ENCODE data around the gene PLPPR5. TPM values are rescaled to one million over a fixed set of nuclear protein-coding genes. Genes with fewer than 3 reads are reported as not detected.
A peak's percentile ranks its signal among the peaks of the same experiment; 100 is the strongest.
"Not testable (repeated sequence)": the region's sequence is repeated elsewhere in the genome, so short reads cannot be mapped to it uniquely, and the experiment has no call there.

Gene PLPPR5, protein sequence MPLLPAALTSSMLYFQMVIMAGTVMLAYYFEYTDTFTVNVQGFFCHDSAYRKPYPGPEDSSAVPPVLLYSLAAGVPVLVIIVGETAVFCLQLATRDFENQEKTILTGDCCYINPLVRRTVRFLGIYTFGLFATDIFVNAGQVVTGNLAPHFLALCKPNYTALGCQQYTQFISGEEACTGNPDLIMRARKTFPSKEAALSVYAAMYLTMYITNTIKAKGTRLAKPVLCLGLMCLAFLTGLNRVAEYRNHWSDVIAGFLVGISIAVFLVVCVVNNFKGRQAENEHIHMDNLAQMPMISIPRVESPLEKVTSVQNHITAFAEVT
- total RNA-seq (2014; rRNA removed; shearing (Covaris generic)): 0.04 and 0.06 TPM in 2 replicates

DNA sequence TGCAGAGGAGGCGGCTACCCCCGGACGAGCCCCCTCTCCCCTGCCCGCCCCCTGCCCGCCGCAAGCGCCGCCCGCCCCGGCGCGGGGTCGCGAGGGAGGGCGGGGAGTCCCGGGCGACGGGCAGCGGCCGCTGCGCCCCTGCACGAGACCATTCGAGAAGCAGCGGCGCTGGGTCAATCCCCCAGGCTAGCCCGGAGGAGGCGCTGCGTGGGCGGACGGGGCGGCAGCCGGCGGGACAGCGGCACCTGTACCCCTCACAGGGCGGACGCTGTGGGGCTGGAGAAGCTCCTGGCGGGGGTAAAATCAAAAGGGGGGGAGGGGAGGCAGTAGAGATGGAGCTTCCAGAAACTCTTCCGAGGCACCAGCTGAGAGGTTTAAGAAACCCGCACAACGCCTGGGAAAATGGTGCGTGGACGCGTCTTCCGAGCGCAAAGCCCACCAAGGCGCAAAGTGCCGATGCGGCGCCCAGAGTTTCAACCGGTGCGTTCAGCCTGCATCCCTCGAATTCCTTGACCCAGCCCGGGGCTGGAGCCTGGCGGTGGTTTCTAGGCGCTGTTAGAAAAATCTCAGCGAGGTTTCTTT lies at the start of gene PLPPR5:
Gene PLPPR5, minus strand, starts transcription at position 1 of the 582 bp plus-strand sequence. CDS start 190 bp downstream, outside the sequence.
- DNase-seq (ENCODE audit: low spot score): no peak

DNA sequence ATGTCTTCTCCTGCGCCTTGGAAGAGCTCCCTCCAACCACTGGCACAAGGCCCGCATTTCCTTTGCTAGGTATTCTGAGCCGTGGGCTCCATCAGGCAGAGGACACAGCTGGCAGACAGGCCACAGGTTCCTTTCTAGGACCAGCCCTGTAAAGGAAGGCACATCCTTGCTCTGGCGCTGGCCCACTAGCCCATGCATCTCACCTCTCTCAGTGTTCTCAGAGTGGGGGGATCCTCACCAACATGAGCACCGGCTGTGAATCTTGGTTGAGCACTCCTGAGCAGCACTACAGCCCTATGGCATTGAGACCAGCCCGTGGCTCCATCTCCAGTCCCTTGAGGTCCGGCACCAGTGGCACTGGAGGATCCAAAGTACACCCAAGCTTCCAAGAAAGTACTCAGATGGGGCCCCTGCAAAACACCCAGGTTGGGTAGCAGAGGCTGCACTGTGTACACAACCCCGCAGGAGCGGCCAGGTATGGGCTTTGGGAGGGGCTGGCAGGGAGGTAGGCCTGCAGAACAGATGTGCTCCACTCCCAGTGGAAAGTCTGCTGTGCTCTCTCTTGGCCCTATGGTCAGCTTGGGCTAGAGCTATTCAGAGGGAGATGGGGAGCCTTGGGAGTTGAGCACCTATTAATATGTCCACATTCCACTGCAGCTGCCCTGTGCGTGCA lies 47.1 kb upstream of the PLPPR5 start:
- DNase-seq (ENCODE audit: low spot score): no peak

DNA sequence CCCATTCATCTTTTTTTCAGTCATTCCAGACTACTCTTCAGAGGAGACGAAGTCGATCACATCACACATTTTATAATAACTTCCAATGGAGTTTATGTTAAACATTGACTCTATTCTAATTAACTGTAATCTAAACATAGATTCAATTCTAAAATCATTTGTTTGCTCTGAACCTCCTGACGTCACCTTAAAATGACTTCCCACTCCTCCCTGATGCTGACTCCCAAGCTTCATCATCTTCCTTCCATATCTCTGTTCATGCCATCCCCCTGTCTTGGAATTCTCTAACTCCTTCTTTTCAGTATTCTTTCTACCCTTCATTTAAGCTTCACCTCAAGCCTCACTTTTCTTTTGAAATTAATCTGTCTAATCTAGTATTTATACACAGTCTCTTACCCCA lies 45.1 kb upstream of the PLPPR5 start:
- DNase-seq (ENCODE audit: low spot score): no peak

DNA sequence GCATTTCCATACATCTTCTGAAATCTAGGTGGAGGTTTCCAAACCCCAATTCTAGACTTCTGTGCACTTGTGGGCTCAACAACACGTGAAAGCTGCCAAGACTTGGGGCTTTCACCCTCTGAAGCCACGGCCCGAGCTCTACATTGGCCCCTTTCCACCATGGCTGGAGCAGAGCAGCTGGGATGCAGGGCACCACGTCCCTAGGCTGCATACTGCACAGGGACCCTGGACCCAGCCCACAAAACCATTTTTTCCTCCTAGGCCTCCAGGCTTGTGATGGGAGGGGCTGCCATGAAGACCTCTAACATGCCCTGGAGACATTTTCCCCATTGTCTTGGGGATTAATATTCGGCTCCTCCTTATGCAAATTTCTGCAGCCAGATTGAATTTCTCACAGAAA lies 32.1 kb upstream of the PLPPR5 start:
- DNase-seq (ENCODE audit: low spot score): not testable (repeated sequence)

DNA sequence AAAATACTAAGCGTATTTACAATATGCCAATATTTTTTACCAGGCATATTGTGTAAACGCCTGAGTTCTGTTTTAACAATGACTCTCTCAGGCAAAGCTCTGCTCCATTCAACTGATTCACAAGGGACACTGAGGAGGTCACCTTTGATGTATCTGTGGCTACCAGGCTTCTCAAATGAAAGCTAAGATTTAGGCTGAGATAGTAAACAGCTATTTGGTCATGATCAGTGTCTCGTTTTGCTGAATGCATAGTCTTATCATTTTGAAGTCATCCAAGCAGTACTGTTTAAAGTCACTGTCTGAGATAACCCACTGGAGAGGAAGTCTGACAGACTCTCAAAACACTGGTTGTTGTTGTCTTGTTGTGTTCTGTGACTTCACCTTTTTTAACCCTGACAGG lies 13.7 kb upstream of the PLPPR5 start:
- no peak for DNase-seq (ENCODE audit: low spot score)

DNA sequence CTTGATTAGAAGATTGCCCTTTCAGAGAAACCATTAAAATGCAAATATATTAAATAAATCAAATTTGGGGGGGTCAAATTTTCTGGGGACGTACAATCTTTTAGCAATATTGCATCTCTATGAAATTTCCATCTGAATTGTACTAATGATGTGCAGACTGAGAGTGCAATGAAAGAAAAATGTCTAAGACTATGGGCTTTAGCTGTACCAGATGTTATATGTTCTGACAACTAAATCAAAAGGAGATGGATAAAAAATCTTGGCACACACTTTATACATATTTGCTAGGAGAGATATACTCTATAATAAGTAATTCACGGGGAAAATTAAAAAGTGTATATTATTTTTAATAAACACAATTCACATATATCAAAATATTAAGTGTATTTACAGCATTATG lies 13.0 kb upstream of the PLPPR5 start:
- no peak for DNase-seq (ENCODE audit: low spot score)

DNA sequence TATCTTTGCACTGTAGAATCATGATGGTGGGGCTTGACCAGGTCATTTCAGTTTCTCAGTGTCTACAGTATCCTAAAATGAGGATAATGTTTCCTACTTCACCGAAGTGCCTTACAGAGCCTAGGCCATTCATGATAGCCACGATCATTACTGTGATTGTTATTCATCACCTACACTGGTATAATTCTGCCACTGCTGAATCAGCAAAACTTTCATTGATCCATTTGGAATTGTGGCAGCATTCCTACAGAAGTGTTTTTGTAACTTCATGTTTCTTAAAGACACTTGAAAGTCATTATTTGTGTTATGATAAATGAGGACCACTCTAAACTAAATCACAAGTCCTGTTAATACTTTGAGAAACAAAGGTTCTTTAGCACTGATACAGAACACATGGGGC lies 6.0 kb upstream of the PLPPR5 start:
- DNase-seq (ENCODE audit: low spot score): no peak

DNA sequence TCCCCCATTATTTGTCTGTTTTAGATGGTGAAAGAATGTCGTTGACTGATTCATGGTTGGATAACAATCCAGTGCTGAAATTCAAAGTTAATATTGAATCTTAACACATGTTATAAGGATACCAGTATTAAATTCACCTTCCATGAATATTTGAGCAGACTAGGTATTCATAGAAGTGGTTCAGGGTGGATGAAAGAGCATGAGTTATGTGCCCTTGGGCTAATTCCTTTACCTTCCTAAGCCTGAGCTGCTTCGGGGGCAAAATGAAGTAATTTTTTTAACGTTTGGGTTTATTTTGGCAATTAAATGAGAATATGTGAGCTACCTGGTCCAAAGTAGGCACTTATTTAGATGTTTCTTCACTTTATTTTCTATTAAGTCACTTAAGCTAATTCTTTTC lies 2.7 kb upstream of the PLPPR5 start:
- no peak for DNase-seq (ENCODE audit: low spot score)

DNA sequence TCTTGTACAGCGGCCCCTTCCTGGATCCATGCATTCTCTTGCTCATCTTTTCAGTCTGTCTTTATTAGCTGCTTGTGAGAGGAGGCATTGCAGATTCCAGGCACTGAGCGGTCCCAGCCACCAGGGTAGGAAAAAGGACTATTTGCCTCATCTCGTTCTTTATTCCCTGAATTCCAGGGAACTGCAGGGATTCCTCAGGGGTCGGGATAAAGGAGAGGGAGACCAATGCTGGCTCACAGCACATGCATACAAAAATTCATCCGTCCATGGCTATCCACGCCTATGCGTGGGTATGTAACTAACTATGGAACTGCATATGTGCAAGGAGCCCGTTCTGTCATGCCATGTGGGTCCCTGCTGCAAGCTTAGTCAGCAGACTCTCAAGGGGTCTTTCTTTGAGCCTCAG lies 879 bp upstream of the PLPPR5 start:
- no peak for DNase-seq (ENCODE audit: low spot score)

DNA sequence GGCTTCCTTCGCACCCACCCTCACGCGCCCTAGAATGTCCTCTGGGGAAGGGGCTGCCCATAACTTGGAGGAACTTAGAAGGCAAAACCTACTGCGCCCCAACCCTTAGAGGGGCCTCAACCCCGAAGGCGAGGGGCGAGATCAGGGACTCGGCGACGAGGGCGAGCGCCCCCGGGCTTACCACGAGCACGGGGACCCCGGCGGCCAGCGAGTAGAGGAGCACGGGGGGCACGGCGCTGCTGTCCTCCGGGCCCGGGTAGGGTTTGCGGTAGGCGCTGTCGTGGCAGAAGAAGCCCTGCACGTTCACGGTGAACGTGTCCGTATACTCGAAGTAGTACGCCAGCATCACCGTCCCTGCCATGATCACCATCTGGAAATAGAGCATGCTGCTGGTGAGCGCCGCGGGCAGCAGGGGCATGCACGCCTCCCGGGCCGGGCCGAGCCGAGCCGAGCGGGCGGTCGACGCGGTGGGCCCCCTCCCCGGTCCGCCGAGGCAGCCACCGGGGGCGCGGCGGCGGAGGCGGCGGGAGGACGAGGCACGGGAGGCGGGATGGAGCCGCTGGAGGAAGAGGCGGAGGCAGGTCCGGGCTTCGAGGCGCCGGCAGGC lies 304 bp downstream of the PLPPR5 start:
- no peak for DNase-seq (ENCODE audit: low spot score)

DNA sequence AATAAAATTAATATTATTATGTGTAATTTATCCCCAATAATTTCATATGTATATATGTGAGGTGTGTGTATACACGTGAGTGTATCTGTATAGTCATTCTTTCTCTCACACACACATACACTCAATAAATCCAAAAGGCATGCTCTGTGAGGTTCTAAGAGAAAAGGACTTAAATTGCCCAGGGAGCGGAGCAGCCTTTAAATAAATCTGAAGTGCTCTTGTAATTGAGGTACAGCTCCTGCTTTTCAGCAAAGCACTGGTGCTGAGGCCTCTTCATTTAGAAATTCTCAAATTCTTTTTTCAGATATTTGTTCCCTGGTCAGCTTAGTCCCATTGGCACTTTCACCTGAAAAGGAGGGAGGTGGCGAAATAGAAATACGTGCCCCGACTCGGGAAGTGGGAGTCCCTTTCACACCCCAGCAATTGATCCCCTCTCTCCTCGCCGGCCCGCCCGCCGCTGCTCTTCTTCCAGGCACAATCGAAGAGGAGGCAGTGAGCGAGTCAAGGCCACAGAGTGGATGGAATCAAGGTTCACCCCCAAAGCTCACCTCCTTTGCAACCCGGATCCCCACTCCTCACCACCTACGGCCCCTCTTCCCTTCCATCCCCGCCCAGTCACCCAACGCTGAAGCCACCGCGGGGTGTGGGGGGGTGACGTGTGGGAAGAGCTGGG lies 944 bp downstream of the PLPPR5 start:
- no peak for DNase-seq (ENCODE audit: low spot score)

DNA sequence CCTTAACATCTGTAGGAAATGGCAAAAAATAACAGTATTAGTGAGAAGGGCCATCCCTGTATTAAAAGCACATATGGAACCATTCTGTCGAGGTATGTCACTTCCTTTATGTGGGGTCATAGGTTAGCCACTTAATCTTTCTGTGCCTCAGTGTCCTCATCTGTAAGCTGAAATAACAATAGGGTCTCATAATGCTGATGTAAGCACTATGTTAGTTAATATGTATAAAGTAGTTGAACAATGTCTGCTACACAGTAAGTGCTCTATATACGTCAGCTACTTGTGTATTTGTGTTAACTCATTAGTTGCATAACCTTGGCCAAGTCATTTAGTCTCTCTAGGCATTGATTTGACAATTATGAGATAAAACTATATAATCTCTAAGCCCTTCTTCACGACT lies 11.8 kb downstream of the PLPPR5 start:
- no peak for DNase-seq (ENCODE audit: low spot score)

DNA sequence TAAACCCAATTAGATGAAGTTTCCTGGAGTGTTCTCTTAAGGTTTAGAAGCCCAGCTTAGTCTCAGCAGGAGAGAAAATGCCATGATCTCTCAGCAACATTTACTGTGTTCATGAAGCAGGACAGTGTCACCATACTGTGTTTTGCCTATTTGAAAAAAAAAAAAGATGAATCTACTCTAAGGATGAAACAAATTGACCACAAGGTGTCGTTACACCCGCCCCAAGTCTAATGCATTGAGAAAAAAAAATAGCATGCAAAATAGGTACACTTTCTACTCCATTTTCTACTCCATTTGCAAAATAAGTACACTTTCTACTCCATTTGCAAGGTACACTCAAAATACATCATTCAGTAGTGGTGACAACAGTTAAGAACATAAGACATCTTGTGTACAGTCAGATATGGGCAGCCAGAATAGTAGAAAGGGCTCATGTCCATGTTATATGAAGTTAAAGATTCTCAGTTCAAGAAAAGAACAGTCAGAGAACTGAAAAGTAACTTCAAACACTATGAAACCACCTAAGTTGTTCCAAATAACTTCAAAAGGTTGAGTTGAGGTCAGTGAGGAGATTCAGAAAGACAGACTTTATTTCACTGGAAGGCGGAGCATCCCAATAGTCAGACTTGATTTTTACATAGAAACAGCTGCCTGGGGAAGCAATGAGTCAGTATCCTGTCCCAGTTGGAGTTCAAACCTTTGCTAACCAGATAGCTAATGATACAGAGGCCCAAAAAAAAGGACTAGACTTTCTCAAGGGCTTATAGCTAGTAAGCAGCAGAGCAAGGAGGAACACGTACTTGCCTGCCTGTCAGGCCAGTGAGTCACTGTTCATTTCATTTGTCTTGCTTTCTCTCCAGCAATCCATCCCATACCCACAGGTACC lies 13.3 kb downstream of the PLPPR5 start:
- DNase-seq (ENCODE audit: low spot score): peak; percentile 37

DNA sequence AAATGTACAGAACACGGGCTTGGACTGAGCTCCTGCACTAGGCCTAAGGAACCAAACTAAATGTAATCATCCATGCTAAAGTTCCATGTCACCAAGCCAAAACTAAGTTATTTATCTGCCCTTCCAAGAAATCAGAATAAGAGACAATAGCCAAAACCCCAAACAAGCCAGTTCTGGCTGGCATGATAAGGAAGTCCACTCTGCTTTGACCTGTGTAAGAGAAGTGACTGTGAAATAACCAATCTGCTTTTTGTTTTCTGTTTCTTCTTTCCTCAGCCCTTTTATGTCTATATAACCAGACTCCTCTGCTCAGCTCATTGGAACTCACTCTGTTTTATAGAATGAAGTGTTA lies 15.1 kb downstream of the PLPPR5 start:
- no peak for DNase-seq (ENCODE audit: low spot score)

DNA sequence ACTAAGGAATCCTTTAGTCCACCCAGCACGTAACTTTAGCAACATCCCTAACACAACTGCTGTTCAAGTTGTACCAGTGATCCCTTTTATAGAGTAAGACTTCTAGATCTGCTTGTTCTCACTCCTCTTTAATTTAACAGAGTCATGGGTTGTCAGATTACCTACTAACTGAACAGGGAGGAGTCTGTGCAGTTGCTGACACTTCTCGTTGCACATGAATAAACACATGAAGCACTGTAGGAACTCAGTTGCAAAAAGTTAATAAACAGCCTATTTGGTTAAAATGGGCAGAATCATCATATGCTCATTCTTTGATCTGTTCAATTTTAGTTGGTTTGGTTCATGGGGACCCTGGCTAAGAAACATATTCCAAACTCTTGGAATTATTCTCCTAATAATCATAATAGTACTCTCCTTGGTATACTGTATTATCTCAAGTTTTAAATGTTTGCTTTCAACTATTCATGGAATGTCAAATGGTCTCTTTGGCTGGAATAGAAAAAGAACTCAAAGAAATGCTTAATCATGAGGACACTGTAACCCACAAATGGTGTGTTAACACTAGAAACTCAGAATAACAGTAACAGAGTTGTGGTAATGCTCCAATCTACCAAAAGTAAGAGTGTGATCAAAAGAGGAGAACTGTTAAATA lies 15.6 kb downstream of the PLPPR5 start:
- DNase-seq (ENCODE audit: low spot score): no peak

DNA sequence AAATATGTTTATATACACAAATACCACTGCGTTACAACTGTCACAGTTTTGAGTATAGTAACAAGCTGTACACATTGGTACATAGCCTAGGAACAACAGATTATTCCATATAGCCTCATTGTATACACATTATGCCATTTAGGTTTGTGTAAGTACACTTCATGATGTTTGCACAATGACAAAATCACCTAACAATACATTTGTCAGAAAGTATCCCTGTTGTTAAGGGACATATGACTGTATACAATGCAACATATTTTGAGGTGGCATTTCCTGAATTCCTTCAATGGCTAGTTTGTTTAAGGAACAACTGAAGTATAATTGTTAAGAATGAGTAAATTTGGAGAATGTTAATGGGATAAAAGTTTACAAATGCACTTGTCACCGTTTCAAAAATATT lies 19.0 kb downstream of the PLPPR5 start:
- DNase-seq (ENCODE audit: low spot score): no peak

DNA sequence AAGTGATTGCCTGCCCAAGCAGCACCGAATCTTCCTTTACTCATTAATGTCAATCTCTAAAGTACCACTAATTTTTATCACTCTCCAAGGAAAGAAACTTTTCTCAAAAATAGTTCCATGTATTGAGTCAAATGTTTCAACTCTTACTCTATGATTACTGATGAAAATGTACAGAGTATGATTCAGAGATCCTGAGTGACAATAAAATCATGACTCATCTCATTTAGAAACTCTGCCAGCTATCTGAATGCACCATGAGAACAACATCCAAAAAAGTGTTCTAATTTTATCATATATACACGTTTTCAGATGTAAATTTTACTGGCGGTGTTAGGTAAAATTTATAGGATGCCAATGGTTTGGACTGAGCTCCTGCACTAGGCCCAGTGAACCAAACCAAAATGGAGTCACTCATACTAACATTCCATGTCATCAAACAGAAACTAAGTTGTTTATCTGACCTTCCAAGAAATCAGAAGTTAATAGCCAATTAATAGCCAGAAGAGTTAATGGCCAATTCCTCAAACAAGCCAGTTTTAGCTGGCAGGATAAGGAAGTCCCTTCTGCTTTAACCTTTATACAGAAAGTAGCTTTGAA lies 22.6 kb downstream of the PLPPR5 start:
- no peak for DNase-seq (ENCODE audit: low spot score)

DNA sequence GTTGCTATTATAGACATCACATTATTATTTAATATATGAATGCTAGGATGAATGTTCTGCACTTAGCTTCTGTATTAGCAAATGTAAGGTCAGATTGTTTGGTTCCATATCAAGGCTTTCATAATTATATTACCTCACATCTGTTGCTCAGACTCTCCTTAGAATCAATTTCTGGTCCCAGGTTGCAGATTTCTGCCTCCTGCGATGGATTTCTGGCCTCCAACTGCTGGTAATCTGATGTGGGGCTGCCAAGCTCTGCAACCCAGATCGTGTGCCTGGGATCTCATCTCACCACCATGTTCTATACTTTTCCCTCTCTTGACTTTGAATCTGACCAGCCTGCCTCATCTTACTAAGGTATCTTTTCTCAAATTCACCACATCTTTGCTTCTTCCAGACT lies 25.2 kb downstream of the PLPPR5 start:
- DNase-seq (ENCODE audit: low spot score): no peak

DNA sequence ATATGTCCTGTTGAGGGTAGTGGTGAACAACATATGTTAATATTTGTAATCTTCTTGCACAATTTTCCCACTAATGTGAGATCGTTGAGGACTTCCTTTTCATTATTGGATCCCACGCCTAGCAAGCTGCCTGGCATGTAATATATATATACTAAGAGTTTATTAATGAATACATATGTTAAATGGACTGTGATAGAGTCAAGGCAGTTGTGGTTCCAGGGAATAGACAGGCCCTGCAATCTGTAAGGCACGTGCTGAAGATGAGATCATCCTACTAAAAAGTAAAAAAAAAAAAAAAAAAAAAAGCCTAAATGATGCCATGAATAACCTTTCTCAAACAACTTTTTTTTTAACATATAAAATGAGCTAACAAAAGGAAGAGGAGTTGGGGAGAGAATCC lies 28.9 kb downstream of the PLPPR5 start:
- no peak for DNase-seq (ENCODE audit: low spot score)

DNA sequence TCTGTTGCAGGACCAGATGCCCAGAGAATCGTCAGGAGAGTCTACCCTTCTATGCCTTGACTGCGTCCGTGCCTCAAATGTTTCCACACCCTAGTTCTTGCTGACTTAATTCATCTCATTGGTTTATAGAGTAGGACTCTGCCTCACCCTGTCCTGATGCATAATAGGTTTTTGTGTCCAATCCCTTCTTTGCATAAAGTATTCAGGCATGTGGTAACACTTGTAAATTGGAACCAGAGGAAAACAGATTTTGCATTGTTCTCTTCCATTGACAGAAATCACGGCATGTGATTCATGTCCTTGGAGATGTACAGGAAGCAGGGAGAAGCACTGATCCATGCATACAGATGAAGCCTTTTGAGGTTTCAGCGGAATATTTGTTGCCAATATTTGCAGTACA lies 29.5 kb downstream of the PLPPR5 start:
- no peak for DNase-seq (ENCODE audit: low spot score)
